GM21529 (cell line): ENCODE results near the gene ANHX.
"Not testable (repeated sequence)": the region's sequence is repeated elsewhere in the genome, so short reads cannot be mapped to it uniquely, and the experiment has no call there.

Experiments used
- ATAC-seq: cut with Tn5 transposase; IDR thresholded peaks from one replicate; pipeline ENCODE4 v1.9.1; 2021; ENCODE audit not compliant: unreplicated experiment

Gene ANHX

DNA sequence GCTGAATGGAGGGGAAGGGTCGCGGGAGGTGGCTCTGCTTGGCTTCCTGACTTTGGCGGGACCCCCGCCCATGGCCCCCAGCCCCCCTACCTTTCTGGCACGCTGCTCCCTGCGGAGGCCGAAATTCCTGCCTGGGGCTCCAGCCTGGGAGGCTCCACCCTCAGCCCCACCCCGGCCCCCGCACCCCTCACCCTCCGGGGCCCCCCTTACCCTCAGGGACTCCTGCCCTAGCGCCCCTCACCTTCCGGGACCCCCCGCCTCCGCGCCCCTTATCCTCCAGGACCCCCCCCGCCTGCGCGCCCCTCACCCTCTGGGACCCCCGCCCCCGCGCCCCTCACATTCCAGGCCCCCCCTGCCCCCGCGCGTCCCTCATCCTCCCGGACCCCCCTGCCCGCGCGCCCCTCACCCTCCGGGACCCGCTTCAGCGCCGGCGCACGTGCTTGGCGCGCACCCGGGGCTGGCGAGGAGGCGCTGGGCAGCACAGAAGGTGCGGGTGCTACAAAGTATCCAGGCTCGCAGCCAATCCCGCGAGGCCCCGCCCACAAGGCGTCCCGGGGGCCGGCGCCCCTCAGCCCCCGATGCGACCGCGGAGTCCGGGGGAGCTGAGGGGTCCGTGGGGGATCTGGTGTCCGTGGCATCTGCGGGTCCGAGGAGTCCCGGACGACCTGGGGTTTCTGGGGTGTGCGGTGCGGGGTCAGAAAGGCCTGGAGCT is at the start of gene ANHX:
Gene ANHX (minus strand): TSS at position 477 of the 712 bp plus-strand sequence. CDS start 1,521 bp downstream, outside the sequence.
- no peak for ATAC-seq

- not testable (repeated sequence) for ATAC-seq
These were observed 29.0 kb upstream of the ANHX start for GRCh38 chr12:133264668-133265067.

- ATAC-seq = no peak
These were observed 28.5 kb upstream of the ANHX start for GRCh38 chr12:133264173-133264572.

DNA sequence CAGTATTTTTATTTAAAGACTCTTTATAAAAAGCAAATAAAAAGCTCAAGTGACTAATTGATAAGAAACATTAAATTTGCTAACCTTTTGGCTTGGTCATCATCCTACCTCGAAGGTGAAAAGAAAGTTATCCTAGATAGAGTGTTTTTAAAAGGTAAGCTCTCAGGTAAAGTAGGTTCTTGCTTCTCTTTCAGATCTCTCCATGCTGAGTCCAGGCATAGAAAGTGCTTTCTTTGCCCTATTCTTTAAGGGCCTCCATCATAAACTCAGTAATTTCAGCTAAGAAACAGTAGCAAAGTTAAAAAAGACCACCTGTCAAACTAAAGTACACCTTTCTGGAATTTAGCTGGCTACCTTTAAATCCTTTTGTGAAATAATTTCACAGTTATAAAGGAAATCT is 20.6 kb upstream of the ANHX start:
- no peak for ATAC-seq

GRCh38 chr12:133255833-133256232 is 20.2 kb upstream of the ANHX start:
- not testable (repeated sequence) for ATAC-seq

DNA sequence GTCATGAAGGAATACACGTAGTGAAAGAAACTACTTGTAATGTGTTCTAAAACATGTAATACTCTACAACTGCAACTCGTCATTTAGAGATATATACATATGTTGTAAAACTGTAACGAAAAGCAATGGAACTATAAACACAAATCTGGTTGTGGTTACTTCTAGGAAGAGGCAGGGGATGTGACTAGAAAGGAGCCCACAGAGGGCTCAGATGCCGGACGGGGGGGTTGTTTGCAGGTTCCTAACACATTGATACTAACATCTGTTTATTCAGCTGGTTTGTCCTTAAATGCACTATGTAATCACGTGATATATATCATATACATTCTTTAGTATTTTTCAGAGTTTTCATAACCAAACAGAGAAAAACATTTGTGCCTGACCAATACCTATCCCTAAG is 16.1 kb upstream of the ANHX start:
- no peak for ATAC-seq

DNA sequence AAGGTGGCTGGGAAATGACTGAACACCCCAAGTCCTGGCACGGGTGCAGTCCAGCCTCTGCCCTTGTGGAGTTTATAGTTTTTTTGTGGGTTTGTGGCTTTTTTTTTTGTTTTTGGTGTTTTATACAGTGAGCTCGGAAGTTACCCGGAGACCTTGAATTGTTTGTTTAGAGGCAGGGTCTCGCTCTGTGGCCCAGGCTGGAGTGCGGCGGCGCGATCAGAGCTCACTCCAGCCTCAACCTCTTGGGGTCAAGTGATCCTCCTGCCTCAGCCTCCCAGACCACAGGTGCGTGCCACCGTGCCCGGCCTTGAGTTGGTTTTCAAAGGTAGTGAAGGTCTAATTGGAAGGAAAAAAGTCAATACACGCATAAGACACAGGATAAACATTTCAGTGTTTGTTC is 879 bp upstream of the ANHX start:
- no peak for ATAC-seq

GRCh38 chr12:133236144-133236543 is 467 bp upstream of the ANHX start:
- ATAC-seq = no peak

DNA sequence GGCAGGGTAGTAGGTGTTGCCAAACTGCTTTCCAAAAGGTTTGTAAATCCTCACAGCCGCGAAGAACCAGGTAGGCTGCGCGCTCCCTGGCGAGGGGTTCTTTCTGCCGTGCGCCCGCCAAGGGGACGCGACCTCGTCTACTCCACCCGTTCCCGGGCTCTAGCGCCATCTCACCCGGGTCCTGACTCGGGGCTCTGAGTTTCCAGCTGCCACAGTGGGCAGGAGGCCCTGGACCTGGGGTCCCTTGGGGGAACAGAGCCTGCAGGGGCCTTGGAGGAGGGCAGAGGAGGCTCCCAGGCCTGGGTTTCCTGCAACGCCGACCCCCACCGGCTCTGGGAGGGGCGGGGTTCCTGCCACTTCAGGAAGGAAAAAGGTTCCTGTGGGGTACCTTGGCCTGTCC is 706 bp downstream of the ANHX start:
- ATAC-seq = no peak

DNA sequence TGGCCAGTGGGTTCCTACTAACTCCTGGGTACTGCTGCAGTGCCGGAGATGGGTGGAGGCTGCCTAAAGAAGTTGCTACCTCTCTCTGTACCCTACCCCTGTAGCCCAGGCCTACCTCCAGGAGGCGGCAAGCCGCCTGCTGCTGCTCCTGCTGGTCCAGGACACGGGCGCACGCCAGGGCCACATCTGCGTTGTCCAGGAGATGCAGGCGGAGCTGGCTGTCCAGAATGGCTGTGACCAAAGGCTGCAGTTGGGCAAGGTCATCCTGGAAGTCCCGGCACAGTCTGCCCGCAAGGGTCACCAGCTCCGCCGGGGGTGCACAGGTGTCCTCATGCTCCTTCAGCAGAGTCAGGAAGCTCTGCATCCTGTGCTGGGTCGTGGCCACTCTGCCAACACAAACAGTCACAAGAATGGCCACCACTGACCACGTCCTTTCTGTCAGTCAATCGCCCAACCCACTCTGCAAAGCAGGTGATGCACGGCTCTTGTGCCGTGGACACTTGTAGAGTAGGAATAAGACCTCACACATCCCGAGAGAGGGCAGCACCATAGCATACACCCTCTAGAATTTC is 1.6 kb downstream of the ANHX start:
- ATAC-seq = no peak

GRCh38 chr12:133233006-133233405 is 2.7 kb downstream of the ANHX start:
- no peak for ATAC-seq

DNA sequence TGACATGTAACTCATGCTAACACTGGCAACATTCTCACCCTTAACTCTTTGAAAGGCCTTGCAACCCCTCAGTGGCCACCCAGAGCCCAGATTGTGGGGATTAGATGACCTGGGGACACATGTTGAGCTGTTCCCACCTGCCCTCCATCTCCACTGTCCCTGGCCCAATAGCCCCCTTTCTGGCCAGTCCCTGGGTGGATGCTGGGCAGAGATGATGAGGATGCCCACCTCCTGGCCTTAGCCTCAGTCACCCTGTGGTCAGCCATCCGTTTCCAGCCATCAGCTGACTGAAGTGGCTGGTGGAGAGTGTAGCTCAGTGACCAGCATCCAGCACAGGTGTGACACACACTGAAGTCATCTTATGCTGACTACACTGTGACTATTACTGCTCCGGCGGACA is 4.7 kb downstream of the ANHX start:
- ATAC-seq = no peak

- ATAC-seq = no peak
These were observed 8.3 kb downstream of the ANHX start for GRCh38 chr12:133227281-133227852.

DNA sequence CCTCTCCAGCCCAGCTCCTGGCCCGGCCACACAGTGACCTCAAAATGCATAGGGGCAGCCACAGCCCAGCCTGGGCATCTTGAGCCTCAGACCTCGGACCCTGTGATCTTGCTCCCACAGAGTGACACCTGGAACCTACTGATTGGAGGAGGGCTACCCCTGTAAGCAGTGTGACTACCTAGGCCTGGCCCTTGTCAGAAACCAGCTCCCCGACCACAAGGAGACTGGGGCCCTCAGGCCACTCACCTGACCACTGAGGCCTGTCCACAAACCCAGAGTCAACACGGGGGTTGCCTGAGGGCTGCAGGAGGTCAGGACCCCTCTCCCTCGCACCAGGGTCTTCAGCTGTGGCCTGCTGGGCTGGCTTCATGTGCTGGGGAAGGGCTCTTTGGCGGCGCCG is 9.0 kb downstream of the ANHX start:
- ATAC-seq = no peak

DNA sequence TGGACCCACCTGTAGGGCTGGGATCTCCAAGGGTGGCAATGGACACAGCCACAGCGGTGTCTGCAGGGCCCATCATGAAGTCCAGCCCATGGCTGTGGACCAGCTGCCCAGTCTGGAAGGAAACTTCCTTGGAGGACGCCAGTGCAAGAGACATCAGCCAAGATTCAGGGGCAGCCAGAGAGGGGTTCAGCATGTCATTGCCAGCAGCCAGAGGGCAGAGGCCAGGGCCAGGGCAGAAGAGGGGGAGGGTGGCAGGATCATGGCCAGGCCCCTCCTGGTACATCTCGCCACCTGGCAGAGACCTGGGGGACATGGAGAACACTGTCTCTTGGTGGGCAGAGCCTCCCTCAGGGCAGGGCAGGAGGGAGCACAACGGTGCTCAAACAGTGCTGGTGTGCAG is 10.2 kb downstream of the ANHX start:
- ATAC-seq = no peak

GRCh38 chr12:133222211-133222610 is 13.5 kb downstream of the ANHX start:
- ATAC-seq = no peak

DNA sequence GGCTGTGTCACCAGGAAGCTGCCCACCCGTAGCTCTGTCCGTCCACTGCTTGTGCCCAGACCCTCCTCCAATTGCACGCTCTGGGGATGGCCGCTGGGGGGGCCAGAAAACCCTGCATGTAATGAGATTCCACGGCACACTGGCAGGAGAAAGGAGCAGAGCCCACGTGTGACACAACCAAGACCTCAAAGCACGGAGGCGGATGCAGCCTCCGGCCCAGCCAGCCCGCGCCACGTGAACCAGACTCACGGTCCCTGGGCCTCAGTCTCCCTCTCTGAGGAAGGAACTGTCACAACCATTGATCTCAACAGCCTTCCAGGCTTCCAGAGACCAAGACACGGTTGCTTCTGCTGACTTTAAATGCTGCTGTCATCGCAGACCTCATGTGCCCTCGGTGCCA is 14.4 kb downstream of the ANHX start:
- ATAC-seq = no peak

- no peak for ATAC-seq
These were observed 15.2 kb downstream of the ANHX start for GRCh38 chr12:133220521-133220920.

DNA sequence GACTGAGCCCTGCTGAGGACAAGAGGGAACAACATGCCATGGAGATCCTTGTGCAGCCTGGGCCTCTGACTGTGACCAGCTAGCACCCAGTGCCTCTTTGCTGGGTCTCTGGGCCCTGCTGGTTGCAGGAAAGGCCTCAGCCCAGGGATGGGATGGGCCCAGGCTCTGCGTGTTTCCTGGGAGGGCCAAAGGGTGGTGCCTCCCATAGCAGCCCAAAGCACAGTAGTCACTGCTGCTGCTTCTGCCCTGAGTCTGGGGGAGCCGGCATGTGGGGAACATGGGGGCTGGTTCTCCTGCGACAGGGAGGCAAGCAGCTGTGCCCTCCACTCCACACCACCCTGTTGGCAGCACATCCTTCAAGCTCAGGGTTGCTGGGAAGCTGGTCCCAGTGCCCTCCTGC is 18.5 kb downstream of the ANHX start:
- ATAC-seq = no peak

DNA sequence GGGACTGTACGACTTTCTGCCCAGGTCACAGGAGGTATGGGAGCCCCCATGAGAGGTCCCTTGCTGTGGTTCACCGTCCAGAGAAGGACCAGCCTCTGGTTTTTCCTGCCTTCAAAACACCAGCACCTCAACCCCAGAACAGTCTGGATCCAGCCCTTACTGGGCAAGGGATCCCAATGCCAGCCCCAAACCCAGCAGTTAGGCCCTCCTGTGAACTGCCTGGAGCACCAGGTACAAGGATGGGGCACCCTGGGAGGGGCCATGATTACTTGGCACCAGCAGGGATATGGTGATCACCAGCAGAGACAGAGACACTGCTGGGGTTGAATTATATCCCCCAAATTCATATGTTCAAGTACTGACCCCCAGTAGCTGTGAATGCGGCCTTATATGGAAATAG is 20.0 kb downstream of the ANHX start:
- no peak for ATAC-seq

- ATAC-seq = no peak
These were observed 29.3 kb downstream of the ANHX start for GRCh38 chr12:133206390-133206789.

- ATAC-seq = no peak
These were observed 31.4 kb downstream of the ANHX start for GRCh38 chr12:133204264-133204603.
